Stomach (tissue), 9 donors: ENCODE results near the gene TEAD4. TPM values are rescaled to one million over a fixed set of nuclear protein-coding genes. Genes with fewer than 3 reads are reported as not detected.

ENCODE experiments used
- DNase-seq, 2 donors: peaks; one replicate each; pipeline versions ENCODE4 v3.0.0 to v3.0.0-alpha.2; 2013 to 2019
- H3K27ac ChIP-seq, 5 donors: fragments of 200-600 bp in 4 of 5; sonication (generic) in 4 of 5; one replicate each; pipeline ENCODE4 v1.5.1; 2013 to 2019; ENCODE audit warnings: mild to moderate bottlenecking in 1 of 5, moderate library complexity in 1 of 5
- H3K27me3 ChIP-seq, 3 donors: fragments of 200-600 bp; sonication (generic); one replicate each; pipeline ENCODE4 v1.5.1; 2017 to 2019; ENCODE audit warnings: mixed run types in 1 of 3
- H3K36me3 ChIP-seq, 4 donors: fragments of 200-600 bp; sonication (generic); 1 replicate in 3 of 4; 2 replicates in 1 of 4; pipeline ENCODE4 v1.5.1; 2016 to 2019
- H3K4me1 ChIP-seq, 4 donors: fragments of 200-600 bp; sonication (generic); one replicate each; pipeline ENCODE4 v1.5.1; 2016 to 2019
- H3K4me3 ChIP-seq, 4 donors: fragments of 200-600 bp; sonication (generic) in 3 of 4; one replicate each; pipeline ENCODE4 v1.5.1; 2016 to 2019; ENCODE audit warnings: mild to moderate bottlenecking in 1 of 4
- H3K9me3 ChIP-seq, 4 donors: fragments of 200-600 bp; sonication (generic); one replicate each; pipeline ENCODE4 v1.5.1; 2016 to 2019
- EP300 ChIP-seq: sonication (generic); formaldehyde crosslinking; IDR thresholded peaks from one replicate; pipeline ENCODE4 v1.6.1; 2017; ENCODE audit warnings: antibody characterized with exemption
- POLR2A ChIP-seq, 4 donors: fragments of 450-650 bp; IDR thresholded peaks; one replicate each; pipeline ENCODE4 v1.6.1; 2016; ENCODE audit warnings: antibody characterized with exemption in 4 of 4, control low read depth in 2 of 4, mild to moderate bottlenecking in 1 of 4, moderate library complexity in 1 of 4
- POLR2AphosphoS5 ChIP-seq, 3 donors: sonication (generic); formaldehyde crosslinking; IDR thresholded peaks; one replicate each; pipeline ENCODE4 v1.6.1; 2016; ENCODE audit warnings: antibody characterized with exemption in 3 of 3
- WGBS, 5 donors: extraction: QIAGEN DNeasy Blood & Tissue Kit in 3 of 5; methylation state at CpG; one replicate each; pipeline versions ENCODE4 v1.1.5 to v1.1.7; 2013 to 2018; 5-methylcytosine and 5-hydroxymethylcytosine counted together
- intact Hi-C: fragments of 100-400 bp; cut with DNase I; formaldehyde crosslinking; loops from one replicate; pipeline ENCODE4 v1.15.1; 2023; ENCODE audit warnings: low total_unique reads
- polyA plus RNA-seq, 3 donors: library from polyadenylated mRNA; stranded (reverse); fragments of 200-250 nt; gene quantifications; one replicate each; pipeline ENCODE4 v1.2.3, GENCODE V29; 2013
- total RNA-seq, 5 donors: library from RNA; depleted of rRNA; stranded (reverse); fragments of >200 nt; gene quantifications; one replicate each; pipeline versions ENCODE4 v1.1.0 to v1.2.3, GENCODE V29; 2014 to 2016
- TF ChIP-seq, protein P1 (sequence below), 7 experiments: fragments of 450-650 bp in 4 of 7; fragments of 200-600 bp in 3 of 7; sonication (generic) in 3 of 7; IDR thresholded peaks; one replicate each; pipeline ENCODE4 v1.5.1; 2016 to 2019; ENCODE audit warnings: antibody characterized with exemption in 7 of 7, control low read depth in 2 of 7, mild to moderate bottlenecking in 1 of 7
- donor health status: healthy with polysubstance abuse.
- donor health status: Bipolar disorder and iron deficiency.
- donor health status: healthy.

Gene TEAD4
- total and polyA plus RNA-seq, 8 donors, result 5.7 to 10.6 (median 8.3) TPM; not detected in 2

DNA sequence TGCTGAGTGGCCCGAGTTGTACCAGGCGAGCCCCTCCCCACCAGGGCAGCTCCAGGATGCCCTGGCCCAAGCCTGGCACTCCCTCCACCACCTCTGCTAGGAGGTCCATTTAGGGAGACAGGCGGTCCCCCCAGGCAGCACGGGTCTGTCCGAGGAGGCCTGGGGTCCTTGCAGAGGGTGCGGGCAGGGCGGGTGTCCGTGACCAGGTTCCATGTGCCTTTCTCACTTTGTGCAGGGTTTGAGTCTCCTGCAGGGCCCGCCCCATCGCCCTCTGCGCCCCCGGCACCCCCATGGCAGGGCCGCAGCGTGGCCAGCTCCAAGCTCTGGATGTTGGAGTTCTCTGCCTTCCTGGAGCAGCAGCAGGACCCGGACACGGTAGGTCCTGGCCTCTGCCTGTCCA lies 61.2 kb downstream of the TEAD4 start:
- no peaks in the 10 kb centered on the region for H3K27me3 ChIP-seq
- DNase-seq, result no peak
- H3K4me3 ChIP-seq, result no peak overlapping the region
- no peak for TF ChIP-seq EP300
- TF ChIP-seq POLR2A (IDR thresholded peaks at IDR 0.05), result no peak
- no peak for TF ChIP-seq POLR2AphosphoS5 (IDR thresholded peaks at IDR 0.05)
- TF ChIP-seq, protein P1, sequence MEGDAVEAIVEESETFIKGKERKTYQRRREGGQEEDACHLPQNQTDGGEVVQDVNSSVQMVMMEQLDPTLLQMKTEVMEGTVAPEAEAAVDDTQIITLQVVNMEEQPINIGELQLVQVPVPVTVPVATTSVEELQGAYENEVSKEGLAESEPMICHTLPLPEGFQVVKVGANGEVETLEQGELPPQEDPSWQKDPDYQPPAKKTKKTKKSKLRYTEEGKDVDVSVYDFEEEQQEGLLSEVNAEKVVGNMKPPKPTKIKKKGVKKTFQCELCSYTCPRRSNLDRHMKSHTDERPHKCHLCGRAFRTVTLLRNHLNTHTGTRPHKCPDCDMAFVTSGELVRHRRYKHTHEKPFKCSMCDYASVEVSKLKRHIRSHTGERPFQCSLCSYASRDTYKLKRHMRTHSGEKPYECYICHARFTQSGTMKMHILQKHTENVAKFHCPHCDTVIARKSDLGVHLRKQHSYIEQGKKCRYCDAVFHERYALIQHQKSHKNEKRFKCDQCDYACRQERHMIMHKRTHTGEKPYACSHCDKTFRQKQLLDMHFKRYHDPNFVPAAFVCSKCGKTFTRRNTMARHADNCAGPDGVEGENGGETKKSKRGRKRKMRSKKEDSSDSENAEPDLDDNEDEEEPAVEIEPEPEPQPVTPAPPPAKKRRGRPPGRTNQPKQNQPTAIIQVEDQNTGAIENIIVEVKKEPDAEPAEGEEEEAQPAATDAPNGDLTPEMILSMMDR (IDR thresholded peaks at IDR 0.05), result no peak
- WGBS, 5 donors, result 90 to 99% (median 94%) methylated on average over 13 to 16 of the region's 16 CpGs
- H3K9me3 ChIP-seq, result no peaks in the 10 kb centered on the region
- H3K36me3 ChIP-seq, result peaks cover 0 to 68% (median 30%) of the 10 kb centered on the region in 4 donors
- no peak overlapping the region for H3K27ac ChIP-seq
- intact Hi-C loops, result no loop called here
- H3K4me1 ChIP-seq, result no peaks in the 10 kb centered on the region

DNA sequence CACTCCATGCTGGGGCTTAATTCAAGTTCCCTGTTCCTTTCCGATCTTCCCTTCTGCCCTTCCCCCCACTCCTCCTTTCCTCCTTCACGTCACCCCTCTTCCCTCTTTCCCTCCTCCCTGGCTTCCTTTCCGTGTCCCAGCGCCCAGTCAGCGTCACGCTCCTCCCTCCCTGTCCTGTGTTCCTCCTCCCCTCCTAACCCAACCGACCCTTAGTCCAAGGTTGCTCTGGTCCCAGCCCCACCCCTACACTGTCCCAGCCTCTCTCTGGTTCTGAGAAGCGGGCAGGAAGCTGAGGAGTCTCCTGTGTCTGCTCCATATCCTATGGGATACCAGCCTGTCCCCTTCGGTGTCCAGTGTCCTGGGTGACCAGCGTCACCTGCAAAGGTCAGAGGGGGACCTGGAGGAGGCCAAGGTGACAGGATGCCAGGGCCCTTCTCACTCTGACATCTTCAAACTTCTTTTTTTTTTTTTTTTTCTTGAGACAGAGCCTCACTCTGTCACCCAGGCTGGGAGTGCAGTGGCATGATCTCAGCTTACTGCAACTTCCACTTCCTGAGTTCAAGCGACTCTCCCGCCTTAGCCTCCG lies 61.7 kb downstream of the TEAD4 start:
- TF ChIP-seq POLR2A (IDR thresholded peaks at IDR 0.05) (no peak), EP300 (no peak), POLR2AphosphoS5 (IDR thresholded peaks at IDR 0.05) (no peak)
- TF ChIP-seq, protein P1 (IDR thresholded peaks at IDR 0.05), result no peak
- intact Hi-C loops, result no loop called here
- Histone ChIP-seq H3K4me3 (no peak overlapping the region), H3K4me1 (no peaks in the 10 kb centered on the region), H3K36me3 (peaks cover 0 to 64% (median 30%) of the 10 kb centered on the region in 4 donors), H3K27ac (no peak overlapping the region), H3K9me3 (no peaks in the 10 kb centered on the region), H3K27me3 (no peaks in the 10 kb centered on the region)
- DNase-seq, result no peak
- WGBS, 5 donors, result 84 to 91% (median 88%) methylated on average over 13 of the region's 13 CpGs

DNA sequence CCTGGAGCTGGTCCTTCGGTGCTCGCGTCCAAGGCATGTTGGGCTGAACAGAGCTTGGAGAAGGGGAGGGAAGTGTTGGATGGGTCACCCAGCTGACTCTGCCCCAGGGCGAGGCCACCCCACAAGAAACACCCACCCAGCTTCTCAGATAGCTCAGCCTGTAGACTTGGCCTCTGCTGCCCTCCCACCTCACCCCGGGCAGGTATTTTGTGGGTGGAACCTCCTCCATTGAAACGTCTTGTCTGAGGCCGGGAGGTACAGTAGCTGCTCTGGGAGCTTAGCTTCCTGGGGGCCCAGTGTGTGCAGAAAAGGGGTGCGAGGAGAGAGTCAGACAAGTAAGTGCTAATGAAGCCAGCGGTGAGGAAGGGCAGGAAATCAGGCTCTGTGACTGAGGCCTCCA lies 63.2 kb downstream of the TEAD4 start:
- intact Hi-C loops, result no loop called here
- TF ChIP-seq POLR2AphosphoS5 (IDR thresholded peaks at IDR 0.05), result no peak
- no peak for TF ChIP-seq EP300
- TF ChIP-seq POLR2A (IDR thresholded peaks at IDR 0.05), result no peak
- TF ChIP-seq, protein P1 (IDR thresholded peaks at IDR 0.05), result no peak
- 68 to 89% (median 80%) methylated on average over 5 to 9 of the region's 9 CpGs for WGBS, 5 donors

DNA sequence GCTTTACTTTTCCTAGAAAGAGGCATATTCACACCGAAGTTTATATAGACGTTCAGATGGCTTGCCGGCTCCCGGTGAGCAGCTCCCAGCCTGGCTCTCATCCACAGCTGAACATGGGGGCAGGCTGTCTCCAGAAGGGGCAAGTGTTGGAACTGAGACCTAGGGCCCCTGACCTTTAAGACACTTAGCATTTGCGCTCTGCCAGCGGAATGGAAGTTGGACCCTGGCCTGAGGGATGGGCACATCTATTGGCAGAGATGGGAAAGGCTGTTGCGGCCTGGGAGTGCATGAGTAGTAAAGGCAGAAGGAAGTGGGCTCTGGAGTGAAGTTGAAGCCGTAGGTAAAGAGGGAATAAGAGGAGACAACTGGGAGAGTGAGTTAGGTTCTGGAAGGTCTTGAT lies 63.8 kb downstream of the TEAD4 start:
- Histone ChIP-seq H3K36me3 (peaks cover 0 to 65% (median 30%) of the 10 kb centered on the region in 4 donors), H3K27ac (no peak overlapping the region), H3K4me1 (no peaks in the 10 kb centered on the region), H3K27me3 (no peaks in the 10 kb centered on the region), H3K9me3 (no peaks in the 10 kb centered on the region), H3K4me3 (no peak overlapping the region)
- intact Hi-C loops, result no loop called here
- TF ChIP-seq EP300, result no peak
- TF ChIP-seq POLR2AphosphoS5 (IDR thresholded peaks at IDR 0.05), result no peak
- TF ChIP-seq, protein P1 (IDR thresholded peaks at IDR 0.05), result no peak
- 78 to 88% (median 85%) methylated on average over 8 of the region's 8 CpGs for WGBS, 5 donors
- DNase-seq, result no peak

More for the DNA sequence above, 63.2 kb downstream of the TEAD4 start:
- Histone ChIP-seq H3K36me3 (peaks cover 0 to 68% (median 32%) of the 10 kb centered on the region in 4 donors), H3K4me1 (no peaks in the 10 kb centered on the region), H3K27me3 (no peaks in the 10 kb centered on the region), H3K9me3 (no peaks in the 10 kb centered on the region), H3K4me3 (no peak overlapping the region), H3K27ac (no peak overlapping the region)
- no peak for DNase-seq
